Calu3 (cell line): ENCODE data around the gene KANSL1. TPM values are rescaled to one million over a fixed set of nuclear protein-coding genes. Genes with fewer than 3 reads are reported as not detected.

Experiments used
- BruUV-seq: library from RNA; stranded (reverse); fragments of 400-500 nt; replicated peaks from 2 replicates; lab custom pipeline; 2021; lab: Mats Ljungman, UMichigan
- CTCF ChIA-PET: fragments of 300-600 bp; sonication (Branson Sonifier 250); formaldehyde crosslinking; loops from one replicate; lab custom pipeline; 2022; ENCODE audit warnings: antibody characterized with exemption; lab: Charles Lee
- DNase-seq: peaks from one replicate; pipeline ENCODE4 v3.0.0; 2022
- H3K27ac Mint-ChIP-seq: one replicate; pipeline ENCODE4 v1.8.0; 2022; ENCODE audit warnings: mixed read lengths; ENCODE audit not compliant: unreplicated experiment
- H3K27me3 Mint-ChIP-seq: one replicate; pipeline ENCODE4 v1.8.0; 2022; ENCODE audit warnings: mixed read lengths; ENCODE audit not compliant: unreplicated experiment
- H3K36me3 Mint-ChIP-seq: one replicate; pipeline ENCODE4 v1.8.0; 2022; ENCODE audit warnings: mild to moderate bottlenecking, moderate library complexity, mixed read lengths; ENCODE audit not compliant: insufficient read depth, unreplicated experiment
- H3K4me1 Mint-ChIP-seq: one replicate; pipeline ENCODE4 v1.8.0; 2022; ENCODE audit warnings: mild to moderate bottlenecking, low read depth, mixed read lengths; ENCODE audit not compliant: unreplicated experiment
- H3K4me3 Mint-ChIP-seq: one replicate; pipeline ENCODE4 v1.8.0; 2022; ENCODE audit warnings: mild to moderate bottlenecking, low read depth, moderate library complexity, mixed read lengths; ENCODE audit not compliant: unreplicated experiment
- H3K9me3 Mint-ChIP-seq: one replicate; pipeline ENCODE4 v1.8.0; 2022; ENCODE audit warnings: low read depth, mixed read lengths; ENCODE audit not compliant: unreplicated experiment
- intact Hi-C: fragments of 100-400 bp; cut with micrococcal nuclease; formaldehyde crosslinking; loops from one replicate; pipeline ENCODE4 v1.10.0; 2022; ENCODE audit not compliant: unreplicated experiment
- total RNA-seq: library from RNA; stranded (reverse); gene quantifications from 2 replicates; pipeline ENCODE4 v1.2.3, GENCODE V29; 2022
- TF ChIP-seq, protein P1 (sequence below): fragments of 200-600 bp; IDR thresholded peaks from one replicate; pipeline ENCODE4 v1.8.0; 2022; ENCODE audit warnings: antibody characterized with exemption; ENCODE audit not compliant: unreplicated experiment

The KANSL1 gene
- total RNA-seq, 1 experiment from 2014 or later, result 190 TPM

DNA sequence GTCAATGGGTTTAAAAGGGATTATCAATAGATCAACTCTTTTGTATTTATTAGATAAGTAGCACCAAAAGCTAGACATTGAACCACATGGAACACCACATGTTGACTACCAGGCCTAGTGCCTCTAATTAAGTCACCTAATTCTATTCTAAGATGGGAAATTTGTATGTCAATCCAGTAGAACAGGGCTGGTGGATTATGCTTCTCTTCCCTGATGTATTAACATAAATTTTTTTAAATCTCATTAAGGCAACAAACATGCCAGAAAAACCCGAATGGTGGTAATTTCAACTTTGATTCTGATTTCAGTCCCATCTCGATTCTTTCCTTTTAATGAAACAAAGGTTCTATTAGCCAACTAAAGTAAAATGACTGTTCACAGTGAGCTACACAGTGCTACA lies 92.6 kb downstream of the KANSL1 start:
- TF ChIP-seq, protein P1, sequence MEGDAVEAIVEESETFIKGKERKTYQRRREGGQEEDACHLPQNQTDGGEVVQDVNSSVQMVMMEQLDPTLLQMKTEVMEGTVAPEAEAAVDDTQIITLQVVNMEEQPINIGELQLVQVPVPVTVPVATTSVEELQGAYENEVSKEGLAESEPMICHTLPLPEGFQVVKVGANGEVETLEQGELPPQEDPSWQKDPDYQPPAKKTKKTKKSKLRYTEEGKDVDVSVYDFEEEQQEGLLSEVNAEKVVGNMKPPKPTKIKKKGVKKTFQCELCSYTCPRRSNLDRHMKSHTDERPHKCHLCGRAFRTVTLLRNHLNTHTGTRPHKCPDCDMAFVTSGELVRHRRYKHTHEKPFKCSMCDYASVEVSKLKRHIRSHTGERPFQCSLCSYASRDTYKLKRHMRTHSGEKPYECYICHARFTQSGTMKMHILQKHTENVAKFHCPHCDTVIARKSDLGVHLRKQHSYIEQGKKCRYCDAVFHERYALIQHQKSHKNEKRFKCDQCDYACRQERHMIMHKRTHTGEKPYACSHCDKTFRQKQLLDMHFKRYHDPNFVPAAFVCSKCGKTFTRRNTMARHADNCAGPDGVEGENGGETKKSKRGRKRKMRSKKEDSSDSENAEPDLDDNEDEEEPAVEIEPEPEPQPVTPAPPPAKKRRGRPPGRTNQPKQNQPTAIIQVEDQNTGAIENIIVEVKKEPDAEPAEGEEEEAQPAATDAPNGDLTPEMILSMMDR, result no peak
- Mint-ChIP-seq H3K4me3 (peak overlapping the region; percentile 19), H3K27me3 (no peaks in the 10 kb centered on the region), H3K9me3 (no peaks in the 10 kb centered on the region), H3K27ac (peak overlapping the region; percentile 24), H3K4me1 (peaks cover 57% of the 10 kb centered on the region), H3K36me3 (peaks cover 4% of the 10 kb centered on the region)
- no TSS peak for BruUV-seq
- intact Hi-C loops, result loop anchor here (5.0 kb wide), 1 partner anchor 62 kb away; no protein-coding TSS in a partner anchor
- no peak for DNase-seq
- CTCF ChIA-PET, result interaction anchor here (1.6 to 3.7 kb wide), 3 partner anchors 9 to 92 kb away, joined by 4 to 15 read pairs (median 4); partner anchors contain the start of gene KANSL1

DNA sequence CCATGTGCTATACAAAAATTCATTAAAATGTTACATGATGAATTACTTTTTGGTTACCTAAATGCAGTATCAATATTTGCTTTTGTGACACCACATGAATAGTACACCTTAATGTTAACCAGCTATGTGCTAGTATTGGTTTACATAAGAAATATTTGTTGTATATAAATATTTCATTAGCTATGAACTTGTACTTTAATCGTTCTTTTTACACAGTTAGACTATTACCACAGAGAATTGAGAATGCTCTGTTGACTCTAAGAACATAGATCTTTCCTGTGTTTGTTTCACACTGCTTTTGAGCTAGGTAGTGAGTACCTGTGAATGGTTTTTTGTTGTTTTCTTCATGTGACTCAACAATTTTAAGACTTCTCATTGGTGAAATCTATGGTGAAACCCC lies 93.4 kb downstream of the KANSL1 start:
- Mint-ChIP-seq H3K9me3 (no peaks in the 10 kb centered on the region), H3K36me3 (peaks cover 4% of the 10 kb centered on the region), H3K27me3 (no peaks in the 10 kb centered on the region), H3K27ac (no peak overlapping the region), H3K4me1 (peaks cover 57% of the 10 kb centered on the region), H3K4me3 (no peak overlapping the region)
- TF ChIP-seq, protein P1, result no peak
- BruUV-seq, result no TSS peak
- intact Hi-C loops, result loop anchor here (5.0 kb wide), 1 partner anchor 62 kb away; no protein-coding TSS in a partner anchor
- CTCF ChIA-PET, result interaction anchor here (0.6 to 3.7 kb wide), 2 partner anchors 93 to 790 kb away, joined by 3 to 15 read pairs; partner anchors contain the start of gene KANSL1
- DNase-seq, result no peak

DNA sequence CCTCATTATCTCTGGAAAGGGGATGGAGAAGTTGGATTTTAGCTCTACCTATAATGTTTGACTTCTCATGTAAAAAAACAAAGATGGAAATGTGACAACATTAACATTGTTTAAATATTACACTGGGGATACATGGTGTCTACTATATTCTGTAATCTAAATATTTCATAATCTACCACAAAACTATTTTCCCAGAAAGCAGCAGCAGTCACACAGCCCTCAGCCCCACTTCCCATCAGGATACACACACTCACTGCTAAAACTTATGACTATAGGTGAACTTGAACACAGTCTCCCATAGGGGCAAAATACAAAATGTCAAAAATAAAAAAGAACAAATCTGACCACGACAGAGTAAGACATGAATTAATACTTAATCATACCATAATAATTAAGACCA lies 95.7 kb downstream of the KANSL1 start:
- Mint-ChIP-seq H3K4me3 (no peak overlapping the region), H3K27ac (no peak overlapping the region), H3K36me3 (peaks cover 11% of the 10 kb centered on the region), H3K27me3 (no peaks in the 10 kb centered on the region), H3K9me3 (no peaks in the 10 kb centered on the region), H3K4me1 (peaks cover 38% of the 10 kb centered on the region)
- no TSS peak for BruUV-seq
- intact Hi-C loops, result no loop called here
- DNase-seq, result no peak
- CTCF ChIA-PET, result no interaction called here
- TF ChIP-seq, protein P1, result no peak

DNA sequence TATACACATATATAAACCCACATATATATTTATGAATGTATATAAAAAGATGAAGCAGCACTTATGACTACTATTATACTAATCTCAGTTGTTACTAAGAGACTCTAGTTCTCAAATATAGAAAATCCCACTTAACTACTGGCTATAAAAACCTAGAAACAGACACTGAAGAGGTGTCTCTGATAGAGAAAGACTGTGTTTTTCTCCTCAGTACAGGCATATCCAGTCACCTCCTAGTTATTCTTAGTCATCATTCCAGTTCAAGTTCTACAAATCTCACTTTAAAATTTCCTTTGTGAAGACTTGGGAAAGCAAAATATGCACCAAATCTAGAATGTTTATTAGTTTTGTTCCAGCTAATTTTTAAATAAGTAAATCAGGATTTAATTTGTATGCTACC lies 100.2 kb downstream of the KANSL1 start:
- Mint-ChIP-seq H3K27me3 (no peaks in the 10 kb centered on the region), H3K27ac (no peak overlapping the region), H3K4me3 (no peak overlapping the region), H3K36me3 (peaks cover 21% of the 10 kb centered on the region), H3K4me1 (peaks cover 10% of the 10 kb centered on the region), H3K9me3 (no peaks in the 10 kb centered on the region)
- no TSS peak for BruUV-seq
- DNase-seq, result no peak
- intact Hi-C loops, result no loop called here
- TF ChIP-seq, protein P1, result no peak
- CTCF ChIA-PET, result interaction anchor here (0.8 kb wide), 1 partner anchor 36 kb away, joined by 3 read pairs; no protein-coding TSS in a partner anchor
